A673 (cell line): Measurements from ENCODE around the gene ARMH1. TPM values are rescaled to one million over a fixed set of nuclear protein-coding genes. Genes with fewer than 3 reads are reported as not detected.

Experiments
- BruUV-seq: library from RNA; stranded (reverse); fragments of 400-500 nt; replicated peaks from 2 replicates; lab custom pipeline; 2021; lab: Mats Ljungman, UMichigan
- CTCF ChIA-PET: fragments of 300-600 bp; sonication (Branson Sonifier 250); formaldehyde crosslinking; loops from one replicate; lab custom pipeline; 2022; ENCODE audit warnings: antibody characterized with exemption; lab: Charles Lee
- POLR2A ChIA-PET: fragments of 300-600 bp; sonication (Branson Sonifier 250); formaldehyde crosslinking; loops from one replicate; lab custom pipeline; 2022; ENCODE audit warnings: antibody characterized with exemption; ENCODE audit not compliant: low non-redundant PET; lab: Charles Lee
- DNase-seq: peaks from one replicate; pipeline ENCODE4 v3.0.0-alpha.2; 2015; ENCODE audit warnings: low spot score
- H3K27ac ChIP-seq: fragments of 200-600 bp; sonication (generic); 2 replicates; pipeline ENCODE4 v1.5.1; 2016; ENCODE audit warnings: mixed run types, low read depth, mild to moderate bottlenecking, mixed read lengths, antibody characterized with exemption, low read length; ENCODE audit not compliant: poor library complexity, severe bottlenecking
- H3K27me3 ChIP-seq: fragments of 200-600 bp; sonication (generic); replicated peaks from 2 replicates; pipeline ENCODE4 v1.6.1; 2017; ENCODE audit warnings: mixed run types, low read depth, mild to moderate bottlenecking, mixed read lengths, antibody characterized with exemption, low read length; ENCODE audit not compliant: insufficient read depth, poor library complexity
- H3K36me3 ChIP-seq: fragments of 200-600 bp; sonication (generic); 2 replicates; pipeline ENCODE4 v1.6.1; 2016; ENCODE audit warnings: mixed run types, mild to moderate bottlenecking, mixed read lengths, antibody characterized with exemption, low read length; ENCODE audit not compliant: insufficient read depth, poor library complexity, severe bottlenecking
- H3K4me1 ChIP-seq: fragments of 200-600 bp; sonication (generic); 2 replicates; pipeline ENCODE4 v1.6.1; 2017; ENCODE audit warnings: mixed run types, mild to moderate bottlenecking, mixed read lengths, antibody characterized with exemption, low read length; ENCODE audit not compliant: insufficient read depth, poor library complexity, severe bottlenecking
- H3K4me3 ChIP-seq: fragments of 200-600 bp; sonication (generic); 2 replicates; pipeline ENCODE4 v1.5.1; 2016; ENCODE audit warnings: low read depth, mixed run types, mild to moderate bottlenecking, mixed read lengths, low read length; ENCODE audit not compliant: poor library complexity, severe bottlenecking
- H3K9me3 ChIP-seq: fragments of 200-600 bp; sonication (generic); 2 replicates; pipeline ENCODE4 v1.6.1; 2016; ENCODE audit warnings: mixed run types, low read depth, mild to moderate bottlenecking, mixed read lengths, antibody characterized with exemption, low read length; ENCODE audit not compliant: poor library complexity, severe bottlenecking
- EZH2 ChIP-seq: fragments of 200-600 bp; sonication (generic); IDR thresholded peaks from 2 replicates; pipeline ENCODE4 v1.6.1; 2017; ENCODE audit warnings: borderline replicate concordance, low read depth, mild to moderate bottlenecking, mixed read lengths, antibody characterized with exemption, low read length; ENCODE audit not compliant: poor library complexity, severe bottlenecking
- intact Hi-C: fragments of 100-400 bp; cut with micrococcal nuclease; formaldehyde crosslinking; loops from one replicate; pipeline ENCODE4 v1.10.0; 2022; ENCODE audit not compliant: unreplicated experiment
- total RNA-seq: library from RNA; stranded (reverse); gene quantifications from 2 replicates; pipeline ENCODE4 v1.2.3, GENCODE V29; 2021
- TF ChIP-seq, protein P1 (sequence below): fragments of 300-800, 200-600 bp; sonication (generic); conservative IDR thresholded peaks from 2 replicates; pipeline ENCODE4 v1.5.1; 2017; ENCODE audit warnings: low read depth, mild to moderate bottlenecking, antibody characterized with exemption, low read length, moderate library complexity, mixed read lengths

ARMH1 gene
- total RNA-seq, 1 experiment from 2014 or later, result 0.26 TPM

GRCh38 chr1:44713321-44713781 is 38.8 kb downstream of the ARMH1 start:
- intact Hi-C loops, result no loop called here
- H3K9me3 ChIP-seq, result no peaks in the 10 kb centered on the region
- DNase-seq, result no peak
- CTCF ChIA-PET, result interaction anchor here (0.7 to 1.0 kb wide), 2 partner anchors 8 to 616 kb away, joined by 4 to 5 read pairs; no protein-coding TSS in a partner anchor
- no peaks in the 10 kb centered on the region for H3K4me1 ChIP-seq
- H3K27ac ChIP-seq, result no peak overlapping the region
- TF ChIP-seq, protein P1, sequence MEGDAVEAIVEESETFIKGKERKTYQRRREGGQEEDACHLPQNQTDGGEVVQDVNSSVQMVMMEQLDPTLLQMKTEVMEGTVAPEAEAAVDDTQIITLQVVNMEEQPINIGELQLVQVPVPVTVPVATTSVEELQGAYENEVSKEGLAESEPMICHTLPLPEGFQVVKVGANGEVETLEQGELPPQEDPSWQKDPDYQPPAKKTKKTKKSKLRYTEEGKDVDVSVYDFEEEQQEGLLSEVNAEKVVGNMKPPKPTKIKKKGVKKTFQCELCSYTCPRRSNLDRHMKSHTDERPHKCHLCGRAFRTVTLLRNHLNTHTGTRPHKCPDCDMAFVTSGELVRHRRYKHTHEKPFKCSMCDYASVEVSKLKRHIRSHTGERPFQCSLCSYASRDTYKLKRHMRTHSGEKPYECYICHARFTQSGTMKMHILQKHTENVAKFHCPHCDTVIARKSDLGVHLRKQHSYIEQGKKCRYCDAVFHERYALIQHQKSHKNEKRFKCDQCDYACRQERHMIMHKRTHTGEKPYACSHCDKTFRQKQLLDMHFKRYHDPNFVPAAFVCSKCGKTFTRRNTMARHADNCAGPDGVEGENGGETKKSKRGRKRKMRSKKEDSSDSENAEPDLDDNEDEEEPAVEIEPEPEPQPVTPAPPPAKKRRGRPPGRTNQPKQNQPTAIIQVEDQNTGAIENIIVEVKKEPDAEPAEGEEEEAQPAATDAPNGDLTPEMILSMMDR, result no peak
- no peak for TF ChIP-seq EZH2
- H3K36me3 ChIP-seq, result no peaks in the 10 kb centered on the region
- POLR2A ChIA-PET, result interaction anchor here (0.5 kb wide), 1 partner anchor 29 kb away, joined by 4 read pairs; no protein-coding TSS in a partner anchor
- no peak overlapping the region for H3K4me3 ChIP-seq
- H3K27me3 ChIP-seq, result no peaks in the 10 kb centered on the region
- no TSS peak for BruUV-seq

GRCh38 chr1:44714532-44714931 is 40.0 kb downstream of the ARMH1 start:
- Histone ChIP-seq H3K4me1 (no peaks in the 10 kb centered on the region), H3K27ac (no peak overlapping the region), H3K4me3 (no peak overlapping the region), H3K36me3 (no peaks in the 10 kb centered on the region), H3K27me3 (no peaks in the 10 kb centered on the region), H3K9me3 (no peaks in the 10 kb centered on the region)
- DNase-seq, result no peak
- BruUV-seq, result no TSS peak
- POLR2A ChIA-PET, result no interaction called here
- intact Hi-C loops, result loop anchor here (2.0 kb wide), 1 partner anchor 62 kb away; no protein-coding TSS in a partner anchor
- no peak for TF ChIP-seq EZH2
- TF ChIP-seq, protein P1, result no peak
- CTCF ChIA-PET, result interaction anchor here (0.7 kb wide), 1 partner anchor 13 kb away, joined by 4 read pairs; no protein-coding TSS in a partner anchor

- POLR2A ChIA-PET, result no interaction called here
- Histone ChIP-seq H3K9me3 (no peaks in the 10 kb centered on the region), H3K27me3 (no peaks in the 10 kb centered on the region), H3K4me3 (no peak overlapping the region), H3K4me1 (no peaks in the 10 kb centered on the region), H3K36me3 (no peaks in the 10 kb centered on the region), H3K27ac (no peak overlapping the region)
- no TSS peak for BruUV-seq
- TF ChIP-seq EZH2, result no peak
- TF ChIP-seq, protein P1, result peak; percentile 93
- peak; percentile 83 for DNase-seq
- intact Hi-C loops, result loop anchor here (2.0 kb wide), 1 partner anchor 62 kb away; no protein-coding TSS in a partner anchor
- CTCF ChIA-PET, result interaction anchor here (0.7 kb wide), 1 partner anchor 14 kb away, joined by 4 read pairs; no protein-coding TSS in a partner anchor
Measured at GRCh38 chr1:44714944-44715571, 40.5 kb downstream of the ARMH1 start.
